Measurements from ENCODE around the gene FAM81A.
"Not testable (repeated sequence)": the region's sequence is repeated elsewhere in the genome, so short reads cannot be mapped to it uniquely, and the experiment has no call there.

Gene FAM81A

DNA sequence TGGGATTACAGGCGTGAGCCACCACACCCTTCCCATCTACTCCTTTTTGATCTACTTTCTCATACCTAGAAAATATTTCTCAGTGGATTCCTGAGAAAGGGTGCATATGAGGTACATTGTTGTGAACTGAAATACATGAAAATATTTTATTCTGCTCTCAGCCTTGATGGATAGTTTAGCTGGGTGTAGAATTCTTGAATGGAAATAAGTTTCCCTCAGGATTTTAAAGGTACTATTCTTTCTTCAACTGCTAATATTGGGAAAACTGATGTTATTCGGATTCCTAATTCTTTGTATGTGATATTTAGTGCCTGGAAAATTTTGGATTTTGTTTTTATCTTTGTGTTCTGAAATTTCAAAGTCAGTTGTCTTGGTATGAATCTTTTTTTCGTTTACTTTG is 9.1 kb upstream of the FAM81A start:
- not testable (repeated sequence) for DNase-seq

- no peak for DNase-seq
Observed at GRCh38 chr15:59432389-59432788, 5.6 kb upstream of the FAM81A start.

GRCh38 chr15:59434481-59434880 is 3.5 kb upstream of the FAM81A start:
- no peak for DNase-seq

GRCh38 chr15:59436774-59437141 is 1.2 kb upstream of the FAM81A start:
- peak; percentile 0 for DNase-seq

DNA sequence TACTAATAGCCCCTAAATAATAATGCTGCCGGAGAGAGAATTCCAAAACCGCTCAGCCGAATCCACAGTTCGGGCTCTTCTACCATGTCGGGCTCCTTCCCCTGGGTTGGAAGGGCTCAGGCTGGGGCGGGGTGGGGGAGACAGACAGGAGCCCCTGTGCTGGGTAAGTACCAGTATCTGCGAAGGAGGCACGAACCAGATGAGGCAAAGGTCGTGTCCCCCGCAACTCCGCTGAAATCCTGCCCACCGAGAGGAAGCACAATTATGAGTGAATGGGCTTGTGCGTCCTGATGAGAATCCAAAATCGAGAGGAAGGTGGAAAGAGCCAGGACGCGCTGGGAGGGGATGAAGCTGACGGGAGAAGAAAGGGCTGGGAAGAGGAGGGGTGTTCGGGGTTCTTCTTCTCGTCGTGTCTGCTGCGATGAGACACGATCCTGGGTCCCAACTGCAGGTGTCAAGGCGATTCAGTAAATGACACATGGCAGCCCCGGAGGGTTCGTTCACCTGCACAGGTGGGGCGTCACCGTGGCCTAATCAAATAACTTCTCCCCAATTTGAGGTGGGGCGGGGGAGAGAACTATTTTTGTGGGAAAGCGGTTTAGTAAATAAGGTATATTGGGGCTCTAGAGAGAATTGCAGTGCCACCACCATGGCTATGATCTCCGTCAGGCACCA is 707 bp upstream of the FAM81A start:
- DNase-seq = no peak

DNA sequence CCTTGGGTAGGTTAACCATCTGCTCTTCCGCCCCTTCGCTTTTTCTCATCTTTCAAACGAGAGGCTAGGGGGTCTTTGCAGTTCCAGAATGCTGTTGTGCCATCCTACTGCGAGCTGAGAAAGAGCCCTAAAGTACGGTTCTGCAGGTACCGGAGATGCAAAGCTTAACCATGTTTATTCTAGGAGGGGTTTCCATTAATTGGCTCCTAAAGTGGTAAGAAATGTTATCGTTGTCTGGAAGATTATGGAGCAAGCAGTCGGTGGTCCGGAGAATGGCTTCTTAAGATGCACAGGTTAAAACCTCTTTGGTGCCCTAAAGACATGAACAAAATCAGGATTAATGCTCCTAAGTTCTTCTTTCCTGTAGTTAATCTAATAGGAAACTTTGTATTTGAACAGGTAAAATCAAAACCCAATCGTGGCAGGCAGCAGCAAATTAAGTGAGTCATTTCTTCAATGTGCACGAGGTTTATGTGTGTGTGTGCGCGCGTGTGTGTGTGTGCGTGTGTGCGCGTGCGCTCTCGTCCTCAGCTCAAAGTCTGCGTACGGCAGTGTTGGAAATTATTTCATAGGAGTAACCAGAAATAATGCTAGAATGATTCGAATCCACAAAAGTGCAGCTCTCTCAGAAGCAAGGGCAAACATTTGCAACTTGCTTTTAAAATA is 772 bp downstream of the FAM81A start:
- no peak for DNase-seq

GRCh38 chr15:59439576-59439975 is 1.6 kb downstream of the FAM81A start:
- DNase-seq = no peak

GRCh38 chr15:59443341-59444072 is 5.5 kb downstream of the FAM81A start:
- DNase-seq = no peak

- no peak for DNase-seq
Observed at GRCh38 chr15:59444081-59444835, 6.3 kb downstream of the FAM81A start.

- no peak for DNase-seq
Observed at GRCh38 chr15:59444980-59445545, 7.1 kb downstream of the FAM81A start.

- no peak for DNase-seq
Observed at GRCh38 chr15:59446232-59446957, 8.4 kb downstream of the FAM81A start.

DNA sequence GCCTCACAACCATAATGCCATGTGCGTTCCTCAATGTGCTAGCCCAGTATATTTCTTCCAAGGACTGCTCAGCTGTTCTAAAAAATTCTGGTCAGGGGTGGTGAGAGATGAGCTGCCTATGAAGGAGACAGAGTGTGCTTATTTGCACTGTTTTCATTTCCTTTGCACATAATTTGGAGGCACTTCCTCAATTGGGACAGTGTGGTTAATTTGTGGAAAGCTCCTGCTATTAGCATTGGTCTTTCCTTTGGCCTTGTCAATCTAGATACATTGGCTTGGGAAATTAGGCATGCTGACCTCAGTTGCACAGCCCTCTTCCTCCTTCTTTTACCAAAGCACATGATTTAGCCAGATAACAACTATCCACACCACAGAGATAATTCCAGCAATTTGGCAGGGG is 9.4 kb downstream of the FAM81A start:
- no peak for DNase-seq

- no peak for DNase-seq
Observed at GRCh38 chr15:59448871-59449270, 10.9 kb downstream of the FAM81A start.

- DNase-seq = no peak
Observed at GRCh38 chr15:59453474-59454215, 15.7 kb downstream of the FAM81A start.

- peak; percentile 72 for DNase-seq
Observed at GRCh38 chr15:59456114-59456513, 18.1 kb downstream of the FAM81A start.

- no peak for DNase-seq
Observed at GRCh38 chr15:59457103-59457502, 19.1 kb downstream of the FAM81A start.

GRCh38 chr15:59461521-59461920 is 23.5 kb downstream of the FAM81A start:
- DNase-seq = no peak

DNA sequence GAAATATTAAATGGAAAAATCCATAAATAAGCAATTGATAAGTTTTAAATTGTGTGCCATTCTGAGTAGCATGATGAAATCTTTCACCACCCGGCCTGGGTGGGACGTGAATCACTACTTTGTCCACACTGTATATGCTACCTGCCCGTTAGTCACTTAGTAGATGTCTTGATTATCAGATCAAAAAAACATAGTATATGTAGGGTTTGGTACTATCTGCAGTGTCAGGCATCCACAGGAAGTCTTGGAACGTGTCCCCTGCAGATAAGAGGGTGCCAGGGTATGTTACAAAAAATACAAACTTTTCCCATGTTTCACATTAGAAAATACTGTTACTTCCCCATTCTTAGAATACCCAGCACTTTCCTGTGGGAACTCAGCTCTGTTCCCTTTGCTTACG is 35.2 kb downstream of the FAM81A start:
- DNase-seq = no peak

- DNase-seq = not testable (repeated sequence)
Observed at GRCh38 chr15:59475161-59475560, 37.2 kb downstream of the FAM81A start.

GRCh38 chr15:59484399-59484798 is 46.4 kb downstream of the FAM81A start:
- DNase-seq = no peak

DNA sequence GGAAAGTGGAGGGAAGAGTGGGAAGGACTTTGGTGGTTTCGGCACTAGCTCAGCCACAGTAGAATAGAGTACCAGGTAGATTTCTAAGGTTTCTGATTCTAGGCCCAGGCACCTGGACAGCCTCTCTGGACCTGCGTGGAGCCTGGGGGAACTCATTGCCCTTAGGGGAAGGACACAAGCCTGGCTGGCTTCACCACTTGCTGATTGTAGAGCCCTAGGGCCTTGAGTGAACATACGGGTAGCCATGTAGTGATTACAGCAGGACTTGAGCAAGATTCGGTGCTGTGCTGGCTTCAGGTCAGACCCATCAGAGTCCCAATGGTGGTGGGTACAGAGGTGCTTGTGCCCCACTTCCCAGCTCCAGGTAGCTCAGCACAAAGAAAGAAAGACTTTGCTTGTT is 47.0 kb downstream of the FAM81A start:
- no peak for DNase-seq

DNA sequence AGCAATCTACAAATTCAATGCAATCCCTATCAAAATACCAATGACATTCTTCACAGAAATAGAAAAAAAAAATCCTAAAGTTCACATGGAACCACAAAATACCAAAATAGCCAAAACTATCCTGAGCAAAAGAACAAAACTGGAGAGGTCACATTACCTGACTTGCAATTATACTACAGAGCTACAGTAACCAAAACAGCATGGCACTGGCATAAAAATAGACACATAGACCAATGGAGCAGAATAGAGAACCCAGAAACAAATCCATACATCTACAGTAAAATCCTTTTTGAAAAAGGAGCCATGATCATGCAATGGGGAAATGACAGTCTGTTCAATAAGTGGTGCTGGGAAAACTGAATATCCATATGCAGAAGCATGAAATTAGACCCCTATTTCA is 51.5 kb downstream of the FAM81A start:
- not testable (repeated sequence) for DNase-seq

All from DMS153 (cell line).